Cardiac ventricle fibroblast (primary cell): ENCODE data around the gene CEP63. TPM values are rescaled to one million over a fixed set of nuclear protein-coding genes. Genes with fewer than 3 reads are reported as not detected.

Experiments
- total RNA-seq: library from RNA; depleted of rRNA; stranded (reverse); fragments of >200 nt; gene quantifications from 2 replicates; pipeline ENCODE4 v1.2.3, GENCODE V29; 2015

CEP63 gene
- total RNA-seq = 11.4 and 51.7 TPM in 2 replicates

DNA sequence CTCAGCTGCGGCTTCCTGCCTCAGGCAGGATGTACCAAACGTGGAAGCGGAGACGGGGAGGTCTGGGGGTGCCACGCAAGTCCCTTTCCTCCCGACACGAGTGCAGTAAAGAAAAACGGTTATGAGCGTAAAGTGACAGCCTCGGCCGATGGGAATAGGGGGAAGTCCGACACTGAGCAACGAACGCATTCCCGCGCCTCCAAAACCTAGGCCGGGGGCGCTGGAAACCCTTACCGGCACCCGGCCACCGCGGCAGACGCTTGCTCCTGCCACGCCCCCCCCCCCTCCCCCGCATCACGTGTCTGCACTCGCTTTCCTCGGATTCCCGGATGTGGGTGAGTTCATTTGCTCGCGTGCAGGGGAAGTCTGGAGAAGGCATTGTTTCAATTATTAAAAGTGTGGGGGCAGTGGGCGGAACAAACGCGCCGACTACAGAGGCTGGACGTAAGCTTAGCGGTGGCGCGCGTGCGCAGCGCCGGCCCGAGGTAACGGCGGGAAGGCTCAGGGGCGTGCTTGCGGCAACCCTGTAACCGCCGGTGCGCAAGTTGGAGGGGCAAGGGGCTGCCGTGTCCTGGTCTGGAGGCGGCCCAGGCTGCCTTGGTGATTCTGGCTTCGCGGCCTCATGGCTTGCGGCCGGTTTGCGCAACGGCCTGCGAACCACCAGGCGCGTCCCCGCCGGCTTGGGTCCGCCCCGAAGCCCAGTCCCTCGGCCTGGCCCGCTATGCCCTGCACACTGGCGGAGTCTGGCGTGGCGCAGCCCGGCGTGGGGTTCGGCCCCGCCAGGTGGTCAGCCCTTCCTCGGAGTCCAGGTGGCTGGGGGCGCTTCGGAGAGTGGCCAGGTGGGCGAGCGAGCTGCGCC is at the start of gene CEP63, which contains the start of gene ANAPC13:
TSS of gene CEP63 (plus strand) at position 340 of the 859 bp plus-strand sequence. CDS start 9,264 bp downstream, outside the sequence.
TSS of gene ANAPC13 (minus strand) at position 268 of the 859 bp plus-strand sequence. CDS start 3,081 bp downstream, outside the sequence.

Other genes with a start within 250 kb of the CEP63 start
- 34.2 and 38.6 TPM in 2 replicates for gene RYK, start 235.2 kb upstream of the CEP63 start, total RNA-seq
- 69.4 and 87.1 TPM in 2 replicates for gene AMOTL2, start 111.6 kb upstream of the CEP63 start, total RNA-seq
- gene ANAPC13, start 72 bp upstream of the CEP63 start, total RNA-seq = 69.2 and 99.6 TPM in 2 replicates
- 0.10 and 0.25 TPM in 2 replicates for gene KY, start 165.0 kb downstream of the CEP63 start, total RNA-seq